Measurements from ENCODE around the gene CKM.

Gene CKM

GRCh38 chr19:45349126-45349415, 26.4 kb upstream of the CKM start:
- Histone ChIP-seq H3K27me3 (ENCODE audit: insufficient read depth, poor library complexity, severe bottlenecking) (peaks cover 11% of the 10 kb centered on the region), H3K27ac (replicated peaks) (no peak overlapping the region), H3K4me3 (replicated peaks; ENCODE audit: insufficient read depth, low read length) (no peak overlapping the region)
- DNase-seq (ENCODE audit: low read depth in 1 of 2, low spot score in 1 of 2) = no peak
- TF ChIP-seq POLR2AphosphoS5 (IDR thresholded peaks at IDR 0.05; ENCODE audit: low read depth) (no peak; the same call in 1 of the 2 replicates), GABPA (IDR thresholded peaks at IDR 0.05; ENCODE audit: low read depth) (no peak), SPI1 (IDR thresholded peaks at IDR 0.05; ENCODE audit: borderline replicate concordance, low read depth) (no peak), CTCF (IDR thresholded peaks at IDR 0.05; ENCODE audit: insufficient read depth, low read length) (no peak), REST (IDR thresholded peaks at IDR 0.05; ENCODE audit: insufficient replicate concordance, low read depth) (no peak)

- TF ChIP-seq CTCF (IDR thresholded peaks at IDR 0.05; ENCODE audit: insufficient read depth, low read length) (no peak), GABPA (IDR thresholded peaks at IDR 0.05; ENCODE audit: low read depth) (no peak), SPI1 (IDR thresholded peaks at IDR 0.05; ENCODE audit: borderline replicate concordance, low read depth) (no peak), REST (IDR thresholded peaks at IDR 0.05; ENCODE audit: insufficient replicate concordance, low read depth) (no peak), POLR2AphosphoS5 (IDR thresholded peaks at IDR 0.05; ENCODE audit: low read depth) (no peak)
- no peak for DNase-seq (ENCODE audit: low read depth in 1 of 2, low spot score in 1 of 2)
- H3K4me3 ChIP-seq (replicated peaks; ENCODE audit: insufficient read depth, low read length) = no peak overlapping the region
- H3K27me3 ChIP-seq (ENCODE audit: insufficient read depth, poor library complexity, severe bottlenecking) = peaks cover 11% of the 10 kb centered on the region
- no peak overlapping the region for H3K27ac ChIP-seq (replicated peaks)
These were observed 25.9 kb upstream of the CKM start for GRCh38 chr19:45348367-45349125.

DNA sequence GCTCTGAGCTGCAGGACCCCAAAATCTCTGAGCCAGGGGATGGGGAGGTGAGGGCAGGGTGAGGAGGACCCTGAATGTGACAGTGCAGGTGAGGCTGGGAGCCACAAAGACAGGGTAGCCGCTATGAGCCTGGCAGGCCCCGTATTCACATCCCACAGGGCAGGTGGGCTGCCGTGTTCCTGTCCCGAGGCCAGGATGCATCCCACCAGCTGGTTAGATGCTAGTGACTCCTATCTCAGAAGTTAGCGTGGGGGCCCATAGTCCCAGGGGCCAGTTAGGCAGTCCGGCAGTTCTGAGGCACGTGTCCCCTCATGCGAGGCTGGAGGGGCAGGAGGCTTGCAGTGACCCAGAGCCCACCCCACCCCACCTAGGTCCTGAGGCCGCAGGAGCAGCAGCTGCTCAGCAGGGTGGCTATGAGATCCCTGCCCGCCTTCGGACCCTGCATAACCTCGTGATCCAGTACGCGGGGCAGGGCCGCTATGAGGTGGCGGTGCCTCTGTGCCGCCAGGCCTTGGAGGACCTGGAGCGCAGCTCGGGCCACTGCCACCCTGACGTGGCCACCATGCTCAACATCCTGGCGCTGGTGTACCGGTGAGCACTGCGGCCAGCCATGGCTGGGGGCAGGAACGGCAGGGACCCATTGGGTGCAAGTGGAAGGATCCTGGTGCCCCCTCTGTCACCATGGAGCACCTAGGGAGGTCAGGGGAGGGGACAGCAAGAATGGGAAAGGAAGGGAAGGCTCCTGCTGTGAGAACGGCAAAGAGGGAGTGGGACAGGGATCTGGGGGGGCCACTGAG, 25.1 kb upstream of the CKM start:
- DNase-seq (ENCODE audit: low read depth in 1 of 2, low spot score in 1 of 2) = no peak
- TF ChIP-seq POLR2AphosphoS5 (IDR thresholded peaks at IDR 0.05; ENCODE audit: low read depth) (no peak), REST (IDR thresholded peaks at IDR 0.05; ENCODE audit: insufficient replicate concordance, low read depth) (no peak), SPI1 (IDR thresholded peaks at IDR 0.05; ENCODE audit: borderline replicate concordance, low read depth) (no peak), CTCF (IDR thresholded peaks at IDR 0.05; ENCODE audit: insufficient read depth, low read length) (no peak)

More for the DNA sequence above, 25.1 kb upstream of the CKM start:
- H3K27ac ChIP-seq (replicated peaks) = no peak overlapping the region
- H3K27me3 ChIP-seq (ENCODE audit: insufficient read depth, poor library complexity, severe bottlenecking) = peaks cover 11% of the 10 kb centered on the region
- no peak overlapping the region for H3K4me3 ChIP-seq (replicated peaks; ENCODE audit: insufficient read depth, low read length)
